Spleen (tissue), 11 donors: ENCODE results near the gene PCYT2. TPM values are rescaled to one million over a fixed set of nuclear protein-coding genes. Genes with fewer than 3 reads are reported as not detected.

Source experiments
- DNase-seq: peaks from one replicate; pipeline ENCODE4 v3.0.0-alpha.2; 2020
- H3K27ac ChIP-seq, 8 donors: fragments of 200-600 bp; sonication (generic) in 7 of 8; 1 replicate in 4 of 8; 2 replicates in 4 of 8; pipeline versions ENCODE4 v1.5.0 to v1.8.0; 2016 to 2021; ENCODE audit warnings: inconsistent platforms in 4 of 8, mild to moderate bottlenecking in 4 of 8, moderate library complexity in 1 of 8
- H3K27me3 ChIP-seq, 7 donors: fragments of 200-600 bp; sonication (generic) in 6 of 7; replicated peaks in 1 of 7; 1 replicate in 4 of 7; 2 replicates in 3 of 7; pipeline versions ENCODE4 v1.5.0 to v1.8.0; 2016 to 2021; ENCODE audit warnings: inconsistent platforms in 3 of 7, mild to moderate bottlenecking in 1 of 7
- H3K36me3 ChIP-seq, 6 donors: fragments of 200-600 bp; sonication (generic) in 5 of 6; 1 replicate in 4 of 6; 2 replicates in 2 of 6; pipeline versions ENCODE4 v1.5.0 to v1.8.0; 2016 to 2021; ENCODE audit warnings: inconsistent platforms in 2 of 6
- H3K4me1 ChIP-seq, 6 donors: fragments of 200-600 bp; sonication (generic) in 5 of 6; 1 replicate in 3 of 6; 2 replicates in 3 of 6; pipeline versions ENCODE4 v1.5.0 to v1.8.0; 2016 to 2021; ENCODE audit warnings: inconsistent platforms in 3 of 6
- H3K4me3 ChIP-seq, 8 donors: fragments of 200-600 bp; sonication (generic) in 7 of 8; 1 replicate in 4 of 8; 2 replicates in 4 of 8; pipeline versions ENCODE4 v1.5.0 to v1.8.0; 2016 to 2021; ENCODE audit warnings: inconsistent platforms in 4 of 8, mild to moderate bottlenecking in 4 of 8, moderate library complexity in 2 of 8
- H3K9me3 ChIP-seq, 8 donors: fragments of 200-600 bp; sonication (generic) in 7 of 8; 1 replicate in 4 of 8; 2 replicates in 4 of 8; pipeline versions ENCODE4 v1.5.0 to v1.8.0; 2016 to 2021; ENCODE audit warnings: inconsistent platforms in 4 of 8
- POLR2A ChIP-seq, 3 donors: fragments of 450-650 bp; IDR thresholded peaks; one replicate each; pipeline ENCODE4 v1.5.1; 2017; ENCODE audit warnings: antibody characterized with exemption in 3 of 3, mild to moderate bottlenecking in 1 of 3
- POLR2AphosphoS5 ChIP-seq, 3 donors: sonication (generic); formaldehyde crosslinking; IDR thresholded peaks; one replicate each; pipeline ENCODE4 v1.5.1; 2017; ENCODE audit warnings: antibody characterized with exemption in 3 of 3
- whole genome bisulfite sequencing, 5 donors: extraction: QIAGEN DNeasy Blood & Tissue Kit in 3 of 5; methylation state at CpG; one replicate each; pipeline versions ENCODE4 v1.1.5 to v1.1.7; 2013 to 2018; 5-methylcytosine and 5-hydroxymethylcytosine counted together
- intact Hi-C: fragments of 100-400 bp; cut with DNase I; formaldehyde crosslinking; loops from one replicate; pipeline ENCODE4 v1.15.0; 2023; ENCODE audit warnings: low total_unique reads
- polyA plus RNA-seq, 3 donors: library from polyadenylated mRNA; stranded (reverse); fragments of 200-250 nt; gene quantifications; one replicate each; pipeline ENCODE4 v1.2.1, GENCODE V29; 2013
- total RNA-seq, 7 donors: library from RNA; depleted of rRNA in 3 of 7; stranded (reverse); fragments of >200 nt in 3 of 7; fragmentation: NEBNext Ultra II Directional in 4 of 7; extraction: Animal tissue kit (Norgen Biotek cat#: 25700) in 4 of 7; gene quantifications; one replicate each; pipeline versions ENCODE4 v1.1.0 to v1.2.1, GENCODE V29; 2016 to 2021
- TF ChIP-seq, protein P1 (sequence below), 11 experiments: fragments of 200-600 bp in 7 of 11; fragments of 450-650 bp in 4 of 11; sonication (generic) in 4 of 11; IDR thresholded peaks in 8 of 11; conservative IDR thresholded peaks in 3 of 11; 1 replicate in 7 of 11; 2 replicates in 4 of 11; pipeline versions ENCODE4 v1.4.0 to v1.8.0; 2016 to 2021; ENCODE audit warnings: antibody characterized with exemption in 11 of 11, inconsistent platforms in 4 of 11, mild to moderate bottlenecking in 1 of 11
- donor health status: healthy with polysubstance abuse.
- donor health status: DM: no; HTN: no; CAD: no; lungs with moderate emphysema.
- donor health status: DM: no; HTN: no; CAD: no.
- donor health status: Bipolar disorder and iron deficiency.
- donor health status: healthy.
- donor health status: DM: no; HTN: no; CAD: no.
- donor health status: DM: yes; HTN: yes; CAD: no.

The PCYT2 gene
- total and polyA plus RNA-seq, 10 donors = 12.5 to 25.5 (median 16.2) TPM

DNA sequence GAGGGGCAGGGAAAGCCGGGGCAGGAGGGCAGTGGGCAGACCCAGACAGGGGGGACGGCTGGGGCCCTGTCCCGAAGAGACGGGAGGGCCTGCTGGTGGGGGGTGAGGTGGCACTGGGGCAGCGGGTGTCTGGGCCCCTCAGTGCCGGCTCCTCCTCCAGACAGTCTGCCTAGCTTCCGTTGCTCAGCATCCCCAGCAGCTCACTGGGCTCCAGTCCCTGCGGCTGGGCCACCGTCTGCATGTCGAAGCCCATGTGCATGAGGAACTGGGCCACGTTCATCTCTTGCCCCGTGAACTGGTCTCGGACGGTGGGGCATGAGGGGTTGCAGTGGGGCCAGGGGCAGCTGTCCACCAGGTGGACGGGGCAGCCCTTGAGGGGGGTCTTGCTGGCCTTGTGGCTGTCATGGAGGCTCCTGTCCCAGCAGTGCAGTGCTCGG, 41.6 kb upstream of the PCYT2 start:
- Histone ChIP-seq H3K36me3 (no peaks in the 10 kb centered on the region), H3K4me3 (no peak overlapping the region), H3K4me1 (no peaks in the 10 kb centered on the region), H3K27me3 (peaks cover 0 to 45% (median 9%) of the 10 kb centered on the region in 7 donors), H3K27ac (no peak overlapping the region), H3K9me3 (no peaks in the 10 kb centered on the region)
- 70 to 81% (median 71%) methylated on average over 11 to 16 of the region's 16 CpGs for WGBS, 5 donors
- no peak for DNase-seq
- intact Hi-C loops = no loop called here
- TF ChIP-seq POLR2AphosphoS5 (IDR thresholded peaks at IDR 0.05) (no peak), POLR2A (IDR thresholded peaks at IDR 0.05) (no peak)
- TF ChIP-seq, protein P1, sequence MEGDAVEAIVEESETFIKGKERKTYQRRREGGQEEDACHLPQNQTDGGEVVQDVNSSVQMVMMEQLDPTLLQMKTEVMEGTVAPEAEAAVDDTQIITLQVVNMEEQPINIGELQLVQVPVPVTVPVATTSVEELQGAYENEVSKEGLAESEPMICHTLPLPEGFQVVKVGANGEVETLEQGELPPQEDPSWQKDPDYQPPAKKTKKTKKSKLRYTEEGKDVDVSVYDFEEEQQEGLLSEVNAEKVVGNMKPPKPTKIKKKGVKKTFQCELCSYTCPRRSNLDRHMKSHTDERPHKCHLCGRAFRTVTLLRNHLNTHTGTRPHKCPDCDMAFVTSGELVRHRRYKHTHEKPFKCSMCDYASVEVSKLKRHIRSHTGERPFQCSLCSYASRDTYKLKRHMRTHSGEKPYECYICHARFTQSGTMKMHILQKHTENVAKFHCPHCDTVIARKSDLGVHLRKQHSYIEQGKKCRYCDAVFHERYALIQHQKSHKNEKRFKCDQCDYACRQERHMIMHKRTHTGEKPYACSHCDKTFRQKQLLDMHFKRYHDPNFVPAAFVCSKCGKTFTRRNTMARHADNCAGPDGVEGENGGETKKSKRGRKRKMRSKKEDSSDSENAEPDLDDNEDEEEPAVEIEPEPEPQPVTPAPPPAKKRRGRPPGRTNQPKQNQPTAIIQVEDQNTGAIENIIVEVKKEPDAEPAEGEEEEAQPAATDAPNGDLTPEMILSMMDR (IDR thresholded peaks at IDR 0.05 in 8 of 11, conservative IDR thresholded peaks at IDR 0.05 in 3 of 11) = no peak

DNA sequence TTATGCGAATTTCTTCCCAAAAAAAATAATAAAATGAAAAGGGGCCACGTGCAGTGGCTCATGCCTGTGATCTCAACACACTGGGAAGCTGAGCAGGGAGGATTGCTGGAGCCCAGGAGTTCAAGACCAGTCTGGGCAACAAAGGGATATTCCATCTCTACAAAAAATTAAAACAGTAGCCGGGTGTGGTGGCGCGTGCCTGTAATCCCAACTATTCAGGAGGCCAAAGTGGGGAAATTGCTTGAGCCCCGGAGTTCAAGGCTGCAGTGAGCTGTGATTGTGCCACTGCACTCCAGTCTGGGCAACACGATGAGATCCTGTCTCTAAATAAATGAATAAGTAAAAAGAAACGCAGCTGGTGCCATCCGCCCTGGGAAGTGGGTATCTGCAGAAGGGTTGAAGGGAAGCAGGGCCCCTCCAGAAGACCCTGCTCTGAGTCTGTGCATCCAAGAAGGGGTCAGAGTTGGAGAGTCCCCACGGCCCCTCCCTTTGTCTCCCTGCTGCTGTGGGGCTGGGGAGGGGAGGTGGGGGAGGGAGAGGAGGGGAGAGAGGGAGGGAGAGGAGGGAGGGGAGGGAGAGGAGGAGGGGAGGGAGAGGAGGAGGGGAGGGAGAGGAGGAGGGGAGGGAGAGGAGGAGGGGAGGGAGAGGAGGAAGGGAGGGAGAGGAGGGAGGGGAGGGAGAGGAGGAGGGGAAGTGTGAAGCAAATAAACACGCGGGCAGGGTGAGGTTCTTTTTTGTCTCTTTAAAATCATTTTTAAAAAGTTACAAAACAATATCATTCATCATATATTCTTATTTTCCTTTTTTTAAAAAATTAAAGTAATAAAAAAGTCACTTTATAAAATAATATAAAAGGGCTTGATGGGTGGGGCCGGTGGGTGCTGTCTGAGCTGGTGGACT, 40.8 kb upstream of the PCYT2 start:
- no peak overlapping the region for H3K4me3 ChIP-seq
- no peak overlapping the region for H3K27ac ChIP-seq
- TF ChIP-seq, protein P1 (IDR thresholded peaks at IDR 0.05 in 8 of 11, conservative IDR thresholded peaks at IDR 0.05 in 3 of 11) = no peak
- TF ChIP-seq POLR2A (IDR thresholded peaks at IDR 0.05) (no peak), POLR2AphosphoS5 (IDR thresholded peaks at IDR 0.05) (no peak)
- no peaks in the 10 kb centered on the region for H3K9me3 ChIP-seq
- intact Hi-C loops = no loop called here
- WGBS, 5 donors = 36 to 48% (median 45%) methylated on average over 13 of the region's 13 CpGs
- no peak for DNase-seq
- peaks cover 0 to 37% (median 8%) of the 10 kb centered on the region in 7 donors for H3K27me3 ChIP-seq
- H3K36me3 ChIP-seq = no peaks in the 10 kb centered on the region
- no peaks in the 10 kb centered on the region for H3K4me1 ChIP-seq

DNA sequence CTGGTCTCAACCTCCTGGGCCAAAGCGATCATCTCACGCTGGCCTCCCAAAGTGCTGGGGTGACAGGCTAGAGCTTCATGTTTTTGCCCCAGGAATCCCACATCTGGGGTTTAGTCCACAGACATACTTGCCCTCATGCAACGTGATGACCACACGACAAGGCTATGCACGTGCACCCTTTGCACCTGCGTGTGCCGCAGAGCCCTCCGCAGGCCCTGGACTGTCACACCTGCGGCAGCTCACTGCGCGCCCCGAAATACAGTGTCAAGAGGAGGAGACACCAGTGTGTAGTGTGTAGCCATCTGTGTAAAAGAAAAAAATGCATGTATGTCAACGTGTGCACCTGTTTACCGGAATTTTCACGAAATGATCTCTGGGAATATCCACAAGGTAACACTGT, 39.3 kb upstream of the PCYT2 start:
- no peaks in the 10 kb centered on the region for H3K4me1 ChIP-seq
- 84 to 91% (median 88%) methylated on average over 15 of the region's 15 CpGs for WGBS, 5 donors
- no peak overlapping the region for H3K4me3 ChIP-seq
- H3K27me3 ChIP-seq = peaks cover 0 to 27% (median 0%) of the 10 kb centered on the region in 7 donors
- TF ChIP-seq POLR2A (IDR thresholded peaks at IDR 0.05) = no peak
- TF ChIP-seq, protein P1 (IDR thresholded peaks at IDR 0.05 in 8 of 11, conservative IDR thresholded peaks at IDR 0.05 in 3 of 11) = no peak
- TF ChIP-seq POLR2AphosphoS5 (IDR thresholded peaks at IDR 0.05) = no peak
- H3K27ac ChIP-seq = no peak overlapping the region
- DNase-seq = no peak
- H3K9me3 ChIP-seq = no peaks in the 10 kb centered on the region
- H3K36me3 ChIP-seq = no peaks in the 10 kb centered on the region
- intact Hi-C loops = no loop called here

DNA sequence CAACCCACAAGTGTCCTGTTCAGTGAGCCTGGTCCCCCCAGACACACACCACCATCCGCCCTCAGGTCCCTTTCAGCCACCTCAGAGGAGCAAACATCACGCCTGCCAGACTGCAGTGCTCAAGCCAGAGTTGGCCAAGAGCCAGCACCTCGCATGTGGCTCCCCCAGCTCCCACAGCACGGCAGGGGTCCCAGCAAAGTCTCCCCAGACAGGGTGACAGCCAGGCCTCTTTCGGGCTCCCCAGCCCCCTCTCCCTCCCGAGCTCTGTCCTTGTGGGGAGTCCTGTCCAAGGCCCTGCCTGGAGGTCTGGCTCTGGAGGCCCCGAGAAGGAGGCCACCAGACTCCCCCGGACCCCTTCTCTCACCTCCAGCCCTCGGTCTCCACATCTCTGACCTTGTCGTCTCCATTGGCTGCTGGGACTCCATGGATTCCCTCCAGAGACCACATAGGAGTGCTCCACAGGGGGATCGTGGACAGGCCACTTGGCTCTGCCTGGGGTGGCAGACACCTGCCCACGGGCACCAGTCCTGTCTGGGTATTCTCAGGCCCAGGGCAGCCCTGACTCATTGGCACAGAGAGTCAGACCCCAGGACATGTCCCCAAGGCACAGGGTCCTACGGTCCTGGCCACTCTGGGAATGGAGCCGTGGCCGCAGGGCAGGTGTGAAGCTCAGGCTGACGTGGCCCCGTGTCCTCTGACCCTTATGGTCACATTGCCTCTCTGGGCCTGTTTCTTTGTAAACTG, 37.6 kb upstream of the PCYT2 start:
- 72 to 87% (median 82%) methylated on average over 15 to 17 of the region's 17 CpGs for WGBS, 5 donors
- TF ChIP-seq POLR2AphosphoS5 (IDR thresholded peaks at IDR 0.05) (no peak), POLR2A (IDR thresholded peaks at IDR 0.05) (no peak)
- TF ChIP-seq, protein P1 (IDR thresholded peaks at IDR 0.05 in 8 of 11, conservative IDR thresholded peaks at IDR 0.05 in 3 of 11) = no peak
- Histone ChIP-seq H3K27me3 (peaks cover 0 to 23% (median 0%) of the 10 kb centered on the region in 7 donors), H3K9me3 (no peaks in the 10 kb centered on the region), H3K27ac (no peak overlapping the region), H3K4me3 (no peak overlapping the region), H3K4me1 (no peaks in the 10 kb centered on the region), H3K36me3 (no peaks in the 10 kb centered on the region)
- intact Hi-C loops = no loop called here
- DNase-seq = peak; percentile 65
